Left renal pelvis (tissue), 4 donors: Measurements from ENCODE around the gene SIRT7. TPM values are rescaled to one million over a fixed set of nuclear protein-coding genes. Genes with fewer than 3 reads are reported as not detected.
A peak's percentile ranks its signal among the peaks of the same experiment; 100 is the strongest.

Source experiments
- DNase-seq, 4 donors: peaks; one replicate each; pipeline ENCODE4 v3.0.0-alpha.2; 2013; ENCODE audit warnings: low read depth in 4 of 4, low spot score in 3 of 4
- polyA plus RNA-seq, 4 donors: library from polyadenylated mRNA; unstranded; fragments of 120-200 nt; gene quantifications; one replicate each; pipeline ENCODE4 v1.2.1, GENCODE V29; 2013; ENCODE audit not compliant: insufficient read length in 4 of 4

The SIRT7 gene
- polyA plus RNA-seq, 4 donors = 7.7 to 22.0 (median 11.1) TPM

- DNase-seq = no peak
Measured at GRCh38 chr17:81890447-81891302, 27.3 kb downstream of the SIRT7 start.

DNA sequence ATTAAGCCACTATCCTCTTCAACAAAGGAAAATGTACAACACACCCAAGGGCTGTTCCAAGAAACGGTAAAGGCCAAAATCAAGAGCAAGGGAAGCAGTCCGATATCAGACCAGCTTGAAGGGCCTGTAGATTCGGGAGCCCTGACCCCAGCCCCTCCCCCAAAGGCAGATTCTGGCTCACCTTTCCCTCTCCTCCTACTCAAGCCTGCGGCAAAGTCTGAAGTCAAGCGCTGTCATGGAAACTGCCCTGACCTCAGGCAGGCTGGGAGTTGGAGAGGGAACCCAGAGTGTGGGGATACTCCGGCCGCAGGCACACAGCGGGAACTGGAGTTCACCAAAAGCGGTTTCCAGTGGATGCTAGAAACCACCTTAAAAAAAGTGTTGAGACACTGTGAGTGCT lies 28.4 kb downstream of the SIRT7 start:
- DNase-seq = no peak

GRCh38 chr17:81888988-81889595 lies 28.9 kb downstream of the SIRT7 start:
- no peak for DNase-seq

GRCh38 chr17:81888105-81888987 lies 29.6 kb downstream of the SIRT7 start:
- no peak for DNase-seq

- no peak for DNase-seq
Measured at GRCh38 chr17:81885869-81886548, 32.0 kb downstream of the SIRT7 start.

DNA sequence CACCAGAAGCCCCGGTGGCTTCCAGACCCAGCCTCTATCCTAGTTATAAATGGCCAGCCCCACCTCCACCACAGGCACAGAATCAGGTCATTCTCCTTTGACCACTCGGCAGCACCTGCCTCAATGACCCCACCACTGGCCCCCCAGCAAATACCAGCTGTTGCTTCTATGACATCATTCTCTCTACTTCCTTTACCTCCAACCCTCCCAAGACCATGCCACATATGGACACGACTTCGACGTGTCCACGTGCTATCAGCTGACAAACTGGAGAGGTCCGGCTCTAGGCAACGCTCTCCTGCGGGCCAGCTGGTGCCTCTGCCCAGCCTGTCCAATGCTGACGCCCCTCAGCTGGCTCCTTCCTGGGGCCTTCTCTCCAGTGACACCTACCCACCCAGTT lies 32.5 kb downstream of the SIRT7 start:
- no peak for DNase-seq

DNA sequence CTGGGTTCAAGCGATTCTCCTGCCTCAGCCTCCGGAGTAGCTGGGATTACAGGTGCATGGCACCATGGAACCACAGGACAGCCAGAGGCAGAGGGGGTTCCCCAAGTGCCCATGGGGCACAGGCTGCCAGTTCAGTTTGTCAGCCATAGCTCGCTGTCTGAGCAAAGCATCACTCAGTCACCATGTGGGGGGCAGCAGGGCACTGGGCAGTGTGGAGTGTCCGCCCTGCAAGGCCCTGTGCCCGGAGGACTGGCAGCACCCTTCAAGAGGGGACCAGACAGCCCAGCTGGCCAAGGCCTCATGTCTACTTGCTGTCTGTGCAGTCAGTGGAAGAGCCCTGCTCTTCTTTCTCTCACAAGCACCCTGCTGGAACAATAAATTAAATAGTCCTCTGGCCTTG lies 33.0 kb downstream of the SIRT7 start:
- DNase-seq = no peak

DNA sequence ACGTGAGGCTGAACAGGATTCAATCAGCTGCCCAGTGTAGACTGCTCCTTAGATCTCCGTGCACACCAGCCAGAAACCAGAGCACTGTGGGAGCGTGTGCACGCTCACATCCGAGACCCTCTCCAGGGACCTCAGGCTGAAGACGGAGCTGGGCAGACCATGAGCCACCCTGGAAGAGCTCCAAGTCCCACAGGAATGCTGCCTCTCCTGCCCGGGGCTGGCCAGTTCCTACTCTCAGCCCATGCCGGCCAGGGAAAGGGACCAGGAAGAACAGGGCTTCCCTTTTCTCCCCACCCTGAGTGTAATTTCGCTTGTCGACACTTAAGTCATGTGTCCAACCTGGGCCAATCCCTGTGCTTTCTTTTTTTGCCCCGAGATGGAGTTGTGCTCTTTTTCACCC lies 33.5 kb downstream of the SIRT7 start:
- DNase-seq = no peak

DNA sequence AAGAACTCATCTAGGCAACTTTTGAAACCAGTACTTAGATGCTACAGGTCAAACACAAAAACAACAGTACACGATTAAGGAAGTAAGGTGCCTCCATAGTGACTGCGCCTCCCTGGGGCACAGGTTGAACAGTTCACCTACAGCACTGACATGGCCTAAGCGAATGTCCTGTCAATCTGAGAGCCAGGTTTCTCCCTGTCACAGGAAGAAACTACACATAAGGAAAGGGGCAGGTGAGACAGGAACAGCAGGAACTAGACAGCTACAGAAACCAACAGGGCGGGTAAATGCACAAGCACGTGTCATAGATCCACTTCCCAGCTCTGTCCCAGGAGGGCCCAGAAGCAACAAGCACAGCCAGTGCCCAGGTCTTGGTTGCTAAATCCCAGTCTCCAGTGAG lies 38.9 kb downstream of the SIRT7 start:
- DNase-seq = no peak

DNA sequence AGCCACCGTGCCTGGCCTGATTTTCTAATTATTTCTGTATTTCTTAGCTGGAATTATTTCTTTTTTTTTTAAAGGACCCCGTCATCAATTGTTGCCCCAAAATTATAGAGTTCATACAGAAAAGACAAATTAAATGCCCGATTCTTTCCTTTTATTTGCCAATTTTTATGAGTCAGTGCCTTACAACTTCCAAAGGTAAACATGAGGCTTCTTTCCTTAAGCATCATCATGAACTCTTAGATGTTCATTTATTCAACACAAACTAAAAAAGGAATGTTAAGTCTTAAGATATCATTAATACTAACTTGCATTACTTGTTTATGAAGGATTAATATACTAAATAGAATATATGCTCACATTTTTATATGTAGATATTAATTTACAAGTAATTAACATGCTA lies 39.7 kb downstream of the SIRT7 start:
- DNase-seq = no peak

DNA sequence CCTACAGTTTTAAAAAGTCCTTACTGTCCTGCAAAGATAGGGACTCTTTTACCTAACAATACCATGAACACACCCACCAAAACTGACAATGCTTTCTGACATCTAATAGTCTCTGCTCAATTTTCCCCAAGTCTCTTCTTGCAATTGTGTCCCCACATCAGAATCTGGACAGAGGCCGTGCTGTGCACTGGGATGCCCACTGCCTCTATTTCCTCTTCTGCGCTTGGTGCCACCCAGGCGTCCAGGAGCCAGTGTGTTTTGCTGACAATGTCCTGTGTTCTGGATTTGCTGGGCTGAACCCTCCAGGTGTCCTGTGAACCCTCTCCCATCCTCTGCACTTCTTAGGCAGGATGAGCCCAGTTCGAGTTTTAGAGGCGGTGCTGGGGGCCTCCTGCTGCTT lies 40.4 kb downstream of the SIRT7 start:
- DNase-seq = no peak

DNA sequence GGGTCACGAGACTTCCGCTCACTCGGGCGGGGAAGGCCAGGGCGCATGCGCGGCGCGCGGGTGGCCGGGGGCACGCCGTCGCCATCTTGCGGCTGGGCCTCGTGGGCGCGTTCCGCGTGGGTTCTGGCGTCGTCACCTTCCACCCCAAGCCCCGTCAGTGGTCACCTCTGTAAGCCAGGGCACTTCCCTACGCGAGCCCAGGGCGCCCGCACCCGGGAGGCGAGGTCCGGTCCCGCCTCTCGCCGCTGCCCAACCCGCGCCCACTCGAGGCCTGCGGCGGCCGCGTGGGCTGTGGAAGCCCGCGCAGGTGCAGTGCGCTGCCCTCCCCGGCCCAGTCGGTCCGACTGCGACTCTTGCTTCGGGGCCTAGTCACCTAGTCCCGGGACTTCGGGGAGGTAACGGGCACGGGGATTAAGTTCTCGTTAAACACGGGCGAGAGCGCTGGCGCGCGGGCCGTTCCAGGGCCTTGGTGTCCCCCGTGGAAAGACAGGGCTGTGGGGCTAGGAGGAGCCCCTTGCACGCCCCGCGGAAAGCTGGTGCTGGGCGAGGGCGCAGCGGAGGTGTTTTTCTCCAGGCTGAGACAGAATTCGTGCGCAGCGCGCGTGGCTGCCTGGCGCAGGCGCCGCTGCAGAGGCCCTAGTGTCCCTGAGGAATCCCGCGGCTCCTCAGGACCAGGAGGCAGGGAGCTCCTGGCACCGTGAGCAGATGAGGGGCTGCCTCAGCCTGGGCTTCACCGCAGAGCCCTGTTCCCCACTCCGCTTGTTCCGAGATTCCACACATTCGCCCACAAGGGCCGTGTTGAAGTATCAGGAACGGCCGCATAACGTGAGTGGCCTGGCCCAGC lies 46.4 kb downstream of the SIRT7 start:
- DNase-seq = peak in 3 of 4 donors; percentile 73 to 77 (median 77)

- no peak for DNase-seq
Measured at GRCh38 chr17:81870981-81871386, 47.0 kb downstream of the SIRT7 start, which contains the start of gene ARHGDIA. ARHGDIA (minus strand) TSS chr17:81871337; CDS start chr17:81869930, 1,407 bp downstream.

DNA sequence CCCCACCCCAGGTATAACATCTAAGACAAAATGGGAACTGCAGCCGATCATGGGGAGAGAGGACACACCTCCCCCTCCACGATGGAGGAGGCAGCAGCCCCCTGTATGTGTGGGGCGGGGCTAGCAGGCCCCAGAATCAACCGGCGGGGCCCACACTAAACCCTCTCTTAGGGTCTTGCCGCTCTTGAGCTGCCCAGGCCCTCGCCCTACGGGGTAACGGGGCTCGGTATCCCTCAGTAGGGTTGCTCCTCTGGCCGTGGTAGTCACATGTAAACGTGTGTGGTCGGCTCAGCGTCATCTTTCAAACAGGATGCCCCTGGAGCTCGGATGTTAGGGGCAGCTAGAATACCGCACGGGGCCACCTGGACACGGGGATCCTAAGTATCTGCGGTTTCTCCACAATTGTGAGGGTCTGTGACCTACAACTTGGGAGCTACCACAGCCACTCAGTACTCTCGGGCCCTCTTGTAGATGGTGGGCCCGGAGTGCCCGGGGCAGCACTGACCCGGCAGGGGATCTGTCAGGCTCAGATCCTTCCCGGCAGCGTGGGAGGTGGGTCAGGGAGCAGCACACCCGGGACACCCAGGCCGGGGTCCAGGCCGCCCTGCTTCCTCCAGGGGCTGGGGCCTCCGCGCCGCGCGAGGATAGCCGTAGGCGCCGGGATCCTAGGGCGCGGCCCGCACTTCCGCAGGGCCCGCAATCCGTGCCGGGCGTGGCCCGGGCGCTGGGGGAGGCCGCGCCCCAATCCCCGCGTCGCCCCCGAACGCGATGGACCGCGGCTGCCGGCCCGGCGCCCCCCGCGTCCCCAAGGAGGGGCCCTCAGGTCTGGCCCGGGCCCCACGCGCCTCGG lies 47.6 kb downstream of the SIRT7 start:
- no peak for DNase-seq

DNA sequence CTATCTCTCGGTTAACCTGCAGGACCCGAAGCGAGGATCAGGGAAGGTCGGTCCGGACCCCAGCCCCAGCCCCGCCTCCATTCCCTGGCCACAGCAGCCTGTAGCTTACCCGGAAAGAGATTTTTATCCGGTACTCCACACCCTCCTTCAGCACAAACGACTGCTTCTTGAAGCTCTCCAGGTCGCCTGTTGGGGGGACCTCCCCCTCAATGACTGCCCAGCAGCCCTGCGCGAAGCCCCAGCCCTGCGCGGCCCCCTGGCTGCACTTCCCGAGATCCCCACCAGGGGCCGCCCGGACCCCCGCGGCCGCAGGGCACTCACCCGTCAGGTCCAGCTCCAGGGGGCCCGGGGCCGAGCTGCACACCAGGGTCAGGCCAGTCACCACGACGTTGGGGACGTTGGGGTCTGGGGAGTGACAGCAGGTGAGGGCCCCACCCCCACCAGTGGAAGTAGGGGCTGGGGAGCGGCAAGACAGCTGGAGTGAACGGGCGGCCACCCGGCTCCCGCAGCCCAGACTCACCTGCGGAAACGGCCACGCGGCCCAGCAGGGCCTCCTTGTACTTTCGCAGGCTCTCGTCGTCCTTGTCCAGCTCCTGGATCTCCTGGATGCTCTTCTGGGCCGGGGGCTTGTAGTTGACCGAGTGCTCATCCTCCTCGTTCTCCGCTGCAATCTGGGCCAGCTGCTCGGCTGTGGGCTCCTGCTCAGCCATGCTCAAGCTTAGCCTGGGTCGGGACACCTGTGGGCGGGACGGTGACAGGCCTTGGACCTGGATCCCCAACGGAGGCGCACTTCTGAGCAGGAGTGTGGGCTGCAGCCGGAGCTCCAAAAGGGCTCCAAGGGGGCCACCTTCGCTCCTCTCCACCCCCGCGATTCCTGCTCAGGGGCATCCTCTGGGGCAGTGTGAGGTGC lies 48.5 kb downstream of the SIRT7 start:
- no peak for DNase-seq

- DNase-seq = no peak
Measured at GRCh38 chr17:81868674-81869220, 49.2 kb downstream of the SIRT7 start.

DNA sequence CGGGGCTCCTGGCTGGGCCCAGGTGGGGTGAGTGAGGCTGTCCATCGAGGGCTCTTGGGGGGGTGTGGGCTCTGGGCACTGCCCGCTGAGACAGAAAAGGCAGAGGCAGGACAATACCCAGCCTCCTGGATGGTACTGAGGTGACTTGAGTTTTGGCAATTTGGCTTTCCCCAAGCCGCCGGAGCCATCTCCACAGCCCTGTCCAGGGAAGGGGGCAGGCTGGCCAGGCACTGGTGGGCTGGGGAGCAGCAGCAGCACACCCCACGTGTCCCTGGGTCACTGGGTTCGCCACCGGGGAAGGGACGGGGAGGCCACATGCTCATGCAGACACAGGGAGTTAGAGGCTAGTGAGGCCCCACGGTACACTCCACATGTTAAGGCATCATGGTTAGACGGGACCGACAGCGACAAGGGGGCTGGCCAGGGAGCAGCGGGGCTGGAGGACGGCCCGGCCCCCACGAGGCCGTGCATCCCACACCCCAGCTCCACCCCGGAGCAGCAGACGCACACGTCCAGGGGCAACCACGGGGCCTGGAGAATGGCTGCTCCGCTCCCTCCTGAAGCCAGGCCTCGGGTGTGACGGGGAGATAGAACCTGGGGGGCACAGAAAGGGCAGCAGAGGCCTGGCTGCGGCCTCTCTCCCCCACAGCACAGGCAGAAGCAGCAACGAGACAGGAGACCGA lies 49.8 kb downstream of the SIRT7 start:
- DNase-seq = no peak
